H1 (cell line): Measurements from ENCODE around the gene INAFM1.

Source experiments
- CBX5 ChIP-seq: fragments of 300-800, 300-1000 bp; sonication (generic); IDR thresholded peaks from 2 replicates; pipeline ENCODE4 v1.7.1; 2016; ENCODE audit warnings: antibody characterized with exemption, low read length, low read depth
- CTCF ChIP-seq, 3 experiments: IDR thresholded peaks; 1 replicate in 2 of 3; 2 replicates in 1 of 3; pipeline versions ENCODE4 v1.5.1 to v1.6.1; 2011; ENCODE audit warnings: low read length in 3 of 3, mild to moderate bottlenecking in 3 of 3, inconsistent platforms in 2 of 3, low read depth in 1 of 3, moderate library complexity in 1 of 3; ENCODE audit not compliant: insufficient read depth in 1 of 3; ENCODE audit errors: control extremely low read depth in 1 of 3
- MAFK ChIP-seq: IDR thresholded peaks from 2 replicates; pipeline ENCODE4 v1.6.1; 2012; ENCODE audit warnings: low read depth, mild to moderate bottlenecking, improper control_type of control experiment, low read length

- TF ChIP-seq CTCF (IDR thresholded peaks at IDR 0.05; ENCODE audit: control extremely low read depth in 1 of 3, insufficient read depth in 1 of 3, low read depth in 1 of 3, low read length in 3 of 3) (no peak), MAFK (no peak), CBX5 (no peak)
Measured at GRCh38 chr19:47270408-47270807, 4.3 kb upstream of the INAFM1 start.
